Ishikawa (cell line): ENCODE results near the gene SAPCD2.

Experiments used
- CEBPB ChIP-seq: IDR thresholded peaks from 2 replicates; pipeline ENCODE4 v1.6.1; 2012
- EP300 ChIP-seq: IDR thresholded peaks from 2 replicates; pipeline ENCODE4 v1.6.1; 2012; ENCODE audit warnings: borderline replicate concordance
- NFIC ChIP-seq: IDR thresholded peaks from 2 replicates; pipeline ENCODE4 v1.6.1; 2012
- RAD21 ChIP-seq: IDR thresholded peaks from 2 replicates; pipeline ENCODE4 v1.6.1; 2012; ENCODE audit warnings: low read depth
- TAF1 ChIP-seq: IDR thresholded peaks from 2 replicates; pipeline ENCODE4 v1.6.1; 2012; ENCODE audit warnings: low read depth, mild to moderate bottlenecking
- YY1 ChIP-seq: IDR thresholded peaks from 2 replicates; pipeline ENCODE4 v1.6.1; 2012; ENCODE audit warnings: low read depth

DNA sequence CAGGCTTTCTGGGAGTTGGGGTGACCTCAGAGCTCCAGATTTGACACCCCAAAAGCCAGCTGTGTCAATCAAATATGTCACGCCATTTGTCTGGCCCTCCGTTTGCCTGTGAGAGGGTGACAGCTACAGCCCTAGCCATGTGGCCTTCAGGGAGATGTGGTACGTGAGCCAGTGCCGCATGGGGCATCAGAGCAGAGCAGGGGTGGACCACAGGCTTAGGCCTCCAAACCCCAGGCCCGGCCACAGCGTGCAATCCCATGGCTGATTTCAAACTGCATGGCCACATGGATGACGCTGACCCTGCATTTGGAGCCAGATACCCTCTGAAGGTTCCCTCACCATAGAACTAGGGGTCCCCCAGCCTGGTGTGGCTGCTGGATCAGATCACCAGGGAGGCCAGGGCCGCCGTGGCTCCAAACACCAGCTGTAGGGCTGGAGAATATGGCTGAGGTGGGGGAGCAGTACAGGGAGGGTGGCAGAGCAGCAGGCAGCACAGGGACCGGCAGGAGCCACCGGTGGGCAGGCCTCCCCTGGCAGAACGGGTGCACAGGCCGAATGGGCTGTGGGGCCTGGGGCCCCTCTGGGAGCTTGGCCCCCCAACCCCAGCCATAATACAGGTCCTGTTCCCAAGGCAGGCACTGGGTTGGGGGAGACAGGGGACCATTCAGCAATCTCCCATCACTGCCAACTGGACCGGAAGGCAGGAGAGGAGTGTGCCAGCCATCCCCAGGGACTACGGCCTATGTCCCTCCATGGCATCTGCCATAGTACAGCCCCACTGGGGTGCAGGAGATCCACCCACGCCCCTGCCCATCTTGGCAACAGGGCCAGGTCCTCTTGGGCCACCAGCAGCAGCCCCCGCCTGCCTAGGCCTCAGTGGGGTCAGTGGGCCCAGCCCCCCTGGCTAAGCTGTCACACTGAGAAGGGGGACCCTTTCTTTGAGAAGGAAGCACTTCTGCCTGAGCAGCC lies 1.5 kb downstream of the SAPCD2 start:
- TF ChIP-seq EP300 (no peak), RAD21 (no peak), YY1 (no peak), CEBPB (no peak), TAF1 (no peak), NFIC (no peak)
